Activated CD4-positive, alpha-beta T cell treated with anti-CD3 and anti-CD28 coated beads, Interleukin-2, amount 50 U/mL, for 16 hours (primary cell): Measurements from ENCODE around the gene NUTM2E.
"Not testable (repeated sequence)": the region's sequence is repeated elsewhere in the genome, so short reads cannot be mapped to it uniquely, and the experiment has no call there.

Experiments used
- DNase-seq: peaks from one replicate; pipeline ENCODE4 v3.0.0-alpha.2; 2020

NUTM2E gene

GRCh38 chr10:79866903-79867551 lies 40.5 kb downstream of the NUTM2E start:
- not testable (repeated sequence) for DNase-seq

GRCh38 chr10:79868023-79868422 lies 41.5 kb downstream of the NUTM2E start:
- DNase-seq = not testable (repeated sequence)

- DNase-seq = not testable (repeated sequence)
Observed at GRCh38 chr10:79869439-79870097, 43.0 kb downstream of the NUTM2E start.

- DNase-seq = not testable (repeated sequence)
Observed at GRCh38 chr10:79871729-79872128, 45.2 kb downstream of the NUTM2E start.
